Endometrial microvascular endothelial cells (primary cell): ENCODE data around the gene ATP1B2. TPM values are rescaled to one million over a fixed set of nuclear protein-coding genes. Genes with fewer than 3 reads are reported as not detected.
"Not testable (repeated sequence)": the region's sequence is repeated elsewhere in the genome, so short reads cannot be mapped to it uniquely, and the experiment has no call there.

ENCODE experiments used
- in situ Hi-C: cut with HindIII; loops from 2 replicates; pipeline ENCODE4 v1.10.0; 2017; ENCODE audit warnings: low sequenced_read_pairs, low pct_unique_long_range_greater_than_20kb; ENCODE audit errors: inconsistent ontology term
- total RNA-seq: library from RNA; depleted of rRNA; stranded (reverse); fragments of >200 nt; gene quantifications from one replicate; pipeline ENCODE4 v1.2.3, GENCODE V29; 2015; ENCODE audit errors: inconsistent ontology term

ATP1B2 gene, protein sequence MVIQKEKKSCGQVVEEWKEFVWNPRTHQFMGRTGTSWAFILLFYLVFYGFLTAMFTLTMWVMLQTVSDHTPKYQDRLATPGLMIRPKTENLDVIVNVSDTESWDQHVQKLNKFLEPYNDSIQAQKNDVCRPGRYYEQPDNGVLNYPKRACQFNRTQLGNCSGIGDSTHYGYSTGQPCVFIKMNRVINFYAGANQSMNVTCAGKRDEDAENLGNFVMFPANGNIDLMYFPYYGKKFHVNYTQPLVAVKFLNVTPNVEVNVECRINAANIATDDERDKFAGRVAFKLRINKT
- total RNA-seq = not detected

DNA sequence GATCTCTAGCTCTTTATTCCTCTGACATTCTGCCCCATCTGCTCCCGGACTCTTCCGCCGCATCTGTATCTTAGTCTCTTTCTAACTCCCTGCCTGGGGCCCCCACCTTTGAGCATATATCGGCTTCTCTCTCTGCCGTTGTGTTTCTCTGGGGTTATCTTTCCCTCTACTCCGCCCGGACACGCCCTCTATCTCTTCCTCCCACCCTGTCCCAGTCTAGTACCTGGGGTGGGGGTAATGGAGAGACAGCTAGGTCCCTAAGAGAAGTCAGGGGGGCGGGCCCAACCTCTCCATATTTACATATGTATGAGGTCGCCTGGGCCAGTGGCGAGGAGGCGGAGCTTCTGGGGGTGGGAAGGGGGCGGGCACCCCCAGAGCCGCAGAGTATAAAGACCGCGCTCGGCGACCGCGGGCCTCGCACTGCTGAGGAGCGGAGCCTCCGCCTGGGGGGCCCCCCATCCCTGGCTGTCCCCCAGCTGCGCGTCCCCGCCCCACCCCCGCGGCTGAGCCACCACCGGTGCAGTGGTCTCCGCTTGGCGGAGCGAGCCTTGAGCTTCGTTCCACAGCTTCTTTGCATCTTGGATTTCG lies at the start of gene ATP1B2:
TSS of gene ATP1B2 (plus strand) at position 418 of the 588 bp plus-strand sequence. CDS start 593 bp downstream, outside the sequence.
- in situ Hi-C loops = no loop called here

DNA sequence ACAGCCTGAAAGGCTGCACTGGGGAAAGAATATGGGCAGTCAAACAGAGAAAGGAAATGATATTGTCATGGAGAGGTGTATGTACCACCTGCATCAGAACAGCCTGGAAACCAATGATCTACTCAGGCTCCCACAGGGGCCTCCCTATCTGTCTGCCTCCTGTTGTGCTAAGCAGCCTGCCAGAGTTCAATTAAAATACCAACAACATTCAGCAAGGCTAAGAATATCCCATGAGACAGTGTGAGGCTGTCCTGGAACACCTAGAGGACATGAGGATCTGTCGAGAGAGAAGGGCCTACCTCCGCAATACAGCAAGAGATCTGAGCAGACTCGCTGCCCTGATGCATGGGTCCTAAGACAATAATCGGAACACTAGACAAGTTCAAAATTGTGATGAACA lies 44.4 kb upstream of the ATP1B2 start:
- in situ Hi-C loops = no loop called here

DNA sequence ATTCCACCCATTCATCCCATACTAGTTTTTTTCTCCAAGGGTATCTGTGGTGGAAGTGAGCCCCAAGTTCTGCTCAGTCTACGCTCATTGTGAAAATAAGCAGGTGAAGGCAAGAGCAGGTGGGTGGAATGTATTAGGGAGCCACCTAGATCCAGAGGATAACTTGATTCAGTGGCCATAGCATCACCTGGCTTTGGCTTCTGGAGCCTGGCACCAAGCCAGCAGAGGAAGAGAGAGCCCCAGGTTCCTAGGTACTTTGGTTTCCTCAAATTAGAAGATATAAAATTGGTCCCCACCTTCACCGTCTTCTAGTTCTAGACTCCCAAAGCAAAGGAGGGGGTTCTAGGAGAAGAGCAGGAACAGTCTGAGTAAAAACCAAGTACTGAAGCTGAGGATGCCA lies 40.1 kb upstream of the ATP1B2 start:
- in situ Hi-C loops = no loop called here

DNA sequence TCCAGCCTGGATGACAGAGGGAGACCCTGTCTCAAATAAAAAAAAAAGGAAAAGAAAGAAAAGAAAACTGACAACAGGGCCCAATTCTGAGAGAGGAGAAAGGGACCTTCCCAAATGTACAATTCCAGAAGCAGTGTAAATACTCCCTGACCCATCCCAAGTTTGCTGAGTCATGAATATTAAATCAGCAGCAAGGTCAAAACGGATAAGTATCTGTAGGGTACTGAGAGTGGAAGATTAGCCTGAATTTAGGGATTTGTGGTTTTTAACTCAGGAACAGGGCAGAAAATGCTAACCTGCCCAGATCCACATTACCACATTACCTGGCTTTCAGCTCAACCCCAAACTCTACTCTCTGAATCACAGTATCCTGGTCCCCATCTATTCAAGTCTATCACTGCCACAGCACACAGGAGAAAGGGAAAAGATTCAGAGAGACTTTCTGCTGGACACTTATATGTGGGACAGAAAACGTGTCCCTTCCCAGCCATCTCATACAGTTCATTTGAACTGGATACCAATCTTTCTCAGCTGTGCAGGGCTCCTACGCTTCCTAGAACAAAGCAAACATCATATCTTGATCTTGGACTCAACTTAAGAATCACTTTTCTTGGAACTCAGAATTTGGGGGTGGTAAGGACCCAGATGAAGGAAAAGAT lies 39.0 kb upstream of the ATP1B2 start:
- in situ Hi-C loops = no loop called here

DNA sequence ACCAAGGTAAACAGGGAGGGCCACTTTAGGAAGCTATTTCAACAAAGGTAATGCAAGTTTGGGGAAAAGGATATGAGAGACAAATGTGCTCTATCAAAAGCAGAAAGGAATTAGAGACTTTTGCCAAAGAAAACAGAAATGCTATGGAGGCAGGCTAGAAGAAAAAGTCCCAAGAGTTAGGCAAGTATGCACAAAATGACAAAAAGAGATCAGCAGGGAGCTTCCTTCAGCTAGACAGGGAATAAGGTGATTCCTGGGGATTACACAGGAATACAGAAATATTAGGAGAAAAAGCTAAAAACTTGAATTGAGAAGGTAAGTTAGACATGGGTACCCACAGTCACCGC lies 38.5 kb upstream of the ATP1B2 start:
- in situ Hi-C loops = no loop called here

DNA sequence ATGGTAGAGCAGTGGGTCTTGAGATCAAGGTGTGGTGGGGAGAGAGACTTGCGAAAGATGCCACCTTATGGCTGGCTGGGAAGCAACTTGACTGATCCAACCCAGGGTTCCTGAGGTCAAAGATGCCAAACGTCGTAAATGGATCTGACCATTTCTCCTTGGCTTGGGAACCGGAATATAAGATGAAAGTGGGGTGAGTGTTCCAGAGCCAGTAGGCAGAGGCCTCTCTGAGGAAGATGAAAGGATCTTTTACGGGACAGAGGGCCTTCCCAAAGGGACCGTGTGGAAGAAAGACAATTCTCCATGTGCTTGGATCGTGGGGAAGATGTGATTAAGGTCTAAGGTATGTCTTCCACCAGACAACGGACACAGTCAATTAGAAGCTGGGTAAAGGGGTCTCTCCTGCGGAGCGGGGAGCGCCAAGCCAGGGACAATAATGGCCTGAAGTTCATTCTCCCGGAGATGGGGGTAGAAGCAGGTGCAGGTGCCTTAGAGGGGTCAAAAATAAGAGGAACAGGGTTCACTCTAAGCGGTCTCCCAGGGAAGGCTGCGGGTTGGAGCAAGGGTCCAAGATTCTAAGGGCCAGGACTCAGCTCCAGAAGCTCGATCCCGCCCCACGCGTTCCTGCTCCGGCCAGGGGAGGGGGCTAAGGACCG lies 36.8 kb upstream of the ATP1B2 start:
- in situ Hi-C loops = no loop called here

DNA sequence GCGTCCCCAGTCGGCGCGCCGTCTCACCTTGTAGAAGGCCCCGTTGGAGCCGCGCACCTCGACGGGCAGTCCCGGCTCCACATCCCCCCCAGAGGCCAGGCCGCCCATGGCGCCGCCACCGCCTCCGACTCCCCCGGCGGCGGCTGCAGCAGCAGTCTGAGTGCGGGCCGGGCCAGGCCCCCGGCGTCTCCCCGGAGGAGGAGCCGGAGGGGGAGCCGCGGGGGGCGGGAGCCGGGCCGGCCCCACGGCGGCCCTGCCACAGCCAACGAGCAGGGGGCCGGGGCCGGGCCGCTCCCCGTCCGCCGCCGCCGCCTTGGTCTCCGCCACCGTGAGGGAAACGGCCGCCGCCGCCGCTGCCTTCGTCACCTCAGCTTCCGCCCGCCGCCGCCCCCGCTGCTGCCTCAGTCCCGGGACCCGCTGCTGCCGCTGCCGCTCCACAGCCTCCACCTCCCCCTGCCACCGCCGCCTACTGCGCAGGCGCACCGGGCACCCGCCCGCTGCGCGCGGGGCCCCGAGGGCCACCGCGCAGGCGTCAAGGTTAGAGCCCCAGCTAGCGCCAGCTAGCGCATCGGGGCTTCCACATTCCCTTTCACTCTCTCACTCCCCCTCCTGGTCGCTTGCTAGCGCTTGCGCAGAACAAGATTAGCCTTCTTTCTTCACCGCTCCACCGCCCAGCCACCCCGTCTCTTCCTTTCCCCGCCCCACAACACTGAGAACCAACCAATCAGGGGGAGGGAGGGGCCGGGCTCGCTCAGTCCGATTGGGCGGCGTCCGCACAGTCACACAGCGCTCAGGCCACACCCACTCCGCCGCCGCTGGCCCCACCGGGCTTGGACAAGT lies 36.1 kb upstream of the ATP1B2 start, which contains the start of gene FXR2:
TSS of gene FXR2 (minus strand) at position 473 of the 840 bp plus-strand sequence. CDS start at position 108, 365 bp downstream.
- in situ Hi-C loops = no loop called here

DNA sequence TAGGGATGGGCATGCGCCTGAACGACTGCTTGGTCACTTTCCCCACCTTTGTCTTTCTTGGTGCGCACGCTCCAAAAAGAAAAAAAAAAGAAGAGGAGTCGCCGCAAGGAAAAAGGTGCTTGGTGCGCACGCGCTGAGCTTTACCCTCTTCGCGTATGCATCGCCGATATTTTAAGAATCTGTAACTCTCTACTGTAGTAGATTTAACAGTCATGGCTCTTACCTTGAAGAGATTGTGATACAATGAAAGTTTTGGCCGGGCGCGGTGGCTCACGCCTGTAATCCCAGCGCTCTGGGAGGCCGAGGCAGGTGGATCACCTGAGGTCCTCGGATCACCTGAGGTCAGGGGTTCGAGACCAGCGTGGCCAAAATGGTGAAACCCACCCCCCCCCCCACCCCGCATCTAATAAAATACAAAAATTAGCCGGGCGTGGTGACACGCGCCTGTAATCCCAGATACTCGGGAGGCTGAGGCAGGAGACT lies 35.4 kb upstream of the ATP1B2 start:
- in situ Hi-C loops = no loop called here

DNA sequence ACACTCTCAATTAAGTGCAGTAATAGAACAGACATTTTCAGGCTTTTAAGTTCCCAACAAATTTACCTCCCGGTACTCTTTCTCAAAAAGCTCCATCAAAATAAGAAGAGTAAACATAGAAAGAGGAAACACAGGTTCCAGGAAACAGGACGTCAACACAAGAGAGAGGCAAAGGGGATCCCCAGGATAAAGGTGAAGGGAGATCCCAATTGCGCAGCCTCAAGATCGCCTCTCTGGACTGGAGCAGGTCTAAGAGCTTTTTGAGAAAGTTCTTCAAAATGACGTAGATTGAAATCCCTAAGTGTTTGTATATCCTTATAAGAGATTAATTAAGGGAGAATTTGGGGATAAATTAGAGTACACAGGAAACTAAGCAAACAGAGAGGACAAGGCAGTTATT lies 32.1 kb upstream of the ATP1B2 start:
- in situ Hi-C loops = no loop called here

DNA sequence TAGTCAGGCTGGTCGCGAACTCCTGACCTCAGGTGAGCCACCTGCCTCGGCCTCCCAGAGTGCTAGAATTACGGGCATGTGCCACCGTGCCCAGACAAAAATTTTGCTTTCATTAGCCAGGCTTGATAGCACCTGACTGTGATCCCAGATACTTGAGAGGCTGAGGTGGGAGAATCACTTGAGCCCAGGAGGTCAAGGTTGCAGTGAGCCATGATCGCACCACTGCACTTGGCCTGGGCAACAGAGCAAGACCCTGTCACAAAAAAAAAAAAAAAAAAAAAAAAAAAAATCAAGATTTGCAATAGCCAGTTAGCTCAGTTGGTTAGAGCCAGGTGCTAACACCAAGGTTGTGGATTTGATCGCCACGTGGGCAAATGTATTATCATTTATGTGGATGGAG lies 29.9 kb upstream of the ATP1B2 start:
- in situ Hi-C loops = no loop called here

DNA sequence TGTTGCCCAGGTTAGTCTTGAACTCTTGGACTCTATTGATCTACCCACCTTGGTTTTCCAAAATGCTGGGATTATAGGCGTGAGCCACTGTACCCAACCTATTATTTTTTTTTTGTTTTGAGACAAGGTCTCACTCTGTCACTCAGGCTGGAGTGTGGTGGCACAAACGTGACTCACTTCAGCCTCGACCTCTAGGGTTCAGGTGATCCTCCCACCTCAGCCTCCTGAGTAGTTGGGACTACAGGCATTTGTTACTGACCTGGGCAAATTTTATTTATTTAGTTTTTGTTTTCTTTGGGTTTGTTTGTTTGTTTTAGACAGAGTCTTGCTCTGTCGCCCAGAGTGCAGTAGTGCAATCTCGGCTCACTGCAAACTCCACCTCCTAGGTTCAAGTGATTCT lies 27.1 kb upstream of the ATP1B2 start:
- in situ Hi-C loops = no loop called here

DNA sequence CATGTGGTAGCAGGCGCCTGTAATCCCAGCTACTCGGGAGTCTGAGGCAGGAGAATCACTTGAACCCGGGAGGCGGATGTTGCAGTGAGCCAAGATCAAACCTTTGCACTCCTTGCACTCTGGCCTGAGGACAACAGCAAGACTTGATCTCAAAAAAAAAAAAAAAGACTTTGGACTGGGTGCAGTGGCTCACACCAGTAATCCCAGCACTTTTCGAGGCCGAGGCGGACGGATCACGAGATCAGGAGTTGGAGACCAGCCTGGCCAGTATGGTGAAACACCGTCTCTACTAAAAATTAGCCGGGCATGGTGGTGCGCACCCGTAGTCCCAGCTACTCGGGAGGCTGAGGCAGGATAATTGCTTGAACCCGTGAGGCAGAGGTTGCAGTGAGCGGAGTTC lies 25.0 kb upstream of the ATP1B2 start:
- in situ Hi-C loops = not testable (repeated sequence)

DNA sequence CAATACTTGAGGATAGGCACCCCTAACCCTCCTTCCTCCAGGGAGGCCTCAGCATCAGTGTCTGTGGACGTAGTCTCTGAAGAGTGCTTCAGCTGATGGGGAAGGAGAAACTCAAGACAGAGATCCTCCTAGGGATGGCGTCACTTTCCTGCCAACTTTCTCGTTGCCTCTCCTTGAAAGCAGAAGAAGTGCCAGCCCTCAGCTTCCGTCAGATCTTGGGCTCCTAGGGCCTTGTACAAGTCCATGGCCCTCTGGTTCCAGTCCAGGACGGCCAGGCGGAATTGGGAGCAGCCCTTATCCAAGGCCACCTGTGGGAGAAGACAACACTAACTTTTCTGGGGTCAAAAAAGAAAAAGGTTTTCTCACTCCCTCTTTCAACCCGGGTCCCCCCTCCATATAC lies 24.4 kb upstream of the ATP1B2 start:
- in situ Hi-C loops = no loop called here

DNA sequence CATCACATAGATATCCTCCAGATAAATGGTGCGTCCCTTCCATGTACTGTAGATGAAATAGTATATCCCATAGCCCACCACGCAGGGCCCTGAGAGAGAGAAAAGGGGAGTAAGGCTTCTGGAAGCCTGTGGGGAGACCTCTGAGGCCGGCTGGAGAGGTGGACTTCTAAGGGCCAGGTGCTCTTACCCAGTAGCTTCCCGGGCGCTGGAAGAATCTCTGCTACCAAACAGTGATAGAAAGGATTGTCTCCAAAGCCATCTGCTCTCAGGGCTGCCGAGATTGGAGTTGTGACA lies 23.8 kb upstream of the ATP1B2 start:
- in situ Hi-C loops = no loop called here

DNA sequence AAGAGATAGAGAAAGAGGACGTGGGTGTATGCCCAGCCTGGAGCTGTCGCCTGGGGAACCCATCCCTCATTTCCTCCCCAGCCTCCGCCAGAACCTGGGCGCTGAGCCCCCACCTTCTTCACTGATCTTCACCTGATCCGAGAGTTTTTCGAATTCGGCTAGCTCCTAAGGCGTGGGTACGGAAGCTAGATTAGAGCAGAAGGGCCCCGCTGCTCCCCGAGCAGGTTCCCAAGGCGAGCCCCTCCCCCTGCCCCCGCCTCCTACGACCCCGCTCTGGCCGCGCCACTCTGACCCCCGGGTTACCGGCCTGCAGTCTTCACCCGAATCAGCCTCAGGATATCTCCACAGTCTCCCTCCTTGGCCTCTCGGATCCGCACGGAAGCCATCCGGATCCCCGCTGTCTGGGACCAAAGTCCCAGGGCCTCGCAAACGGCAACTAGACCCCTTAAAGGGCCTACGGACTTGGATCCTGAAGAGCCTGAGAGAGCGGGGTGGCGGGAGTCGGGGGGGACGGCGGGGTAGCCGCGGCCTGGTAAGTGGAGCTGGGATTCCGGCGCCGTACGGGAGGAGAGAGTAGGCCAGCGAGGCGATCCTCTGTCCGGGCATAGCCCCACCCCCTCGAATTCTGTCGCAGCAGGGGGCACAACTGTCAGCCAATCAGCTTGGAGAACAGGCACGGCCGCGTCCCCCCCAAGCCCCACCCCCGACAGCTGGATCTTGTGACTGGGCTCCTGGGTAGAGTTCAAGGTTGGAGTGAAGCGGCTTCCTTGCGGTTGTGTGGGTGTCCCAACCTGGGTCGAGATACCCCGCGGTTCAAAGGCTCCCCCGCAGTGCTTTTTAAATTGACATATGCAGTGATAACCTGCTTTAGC lies 23.2 kb upstream of the ATP1B2 start, which contains the start of gene SAT2:
TSS of gene SAT2 (minus strand) at position 572 of the 872 bp plus-strand sequence. CDS start at position 386, 186 bp downstream.
- in situ Hi-C loops = no loop called here

DNA sequence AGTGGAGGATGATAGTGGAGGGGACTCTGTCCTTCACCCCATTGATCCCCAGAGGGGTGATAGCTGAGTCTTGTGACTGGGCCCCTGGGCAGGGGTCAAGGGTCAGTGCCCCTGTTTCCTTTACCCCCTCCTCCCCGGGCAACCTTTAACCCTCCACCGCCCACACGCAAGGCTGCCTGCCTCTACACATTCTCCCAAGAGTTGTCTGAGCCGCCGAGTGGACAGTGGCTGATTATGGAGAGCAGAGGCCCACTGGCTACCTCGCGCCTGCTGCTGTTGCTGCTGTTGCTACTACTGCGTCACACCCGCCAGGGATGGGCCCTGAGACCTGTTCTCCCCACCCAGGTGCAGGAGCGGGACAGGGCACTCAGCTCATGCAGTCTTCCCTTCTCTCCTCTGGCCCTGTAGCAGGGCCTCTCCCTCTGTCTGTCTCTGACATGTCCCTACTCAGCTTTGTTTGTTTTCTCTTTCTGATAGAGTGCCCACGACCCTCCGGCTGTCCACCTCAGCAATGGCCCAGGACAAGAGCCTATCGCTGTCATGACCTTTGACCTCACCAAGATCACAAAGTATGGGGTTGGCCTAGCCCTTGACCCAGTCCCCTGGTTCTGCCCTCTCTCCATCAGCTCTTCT lies 20.7 kb upstream of the ATP1B2 start, which contains the start of gene SHBG:
TSS of gene SHBG (plus strand) at position 197 of the 633 bp plus-strand sequence. CDS start at position 235, 38 bp downstream.
- in situ Hi-C loops = no loop called here
